Gastroesophageal sphincter (tissue), 4 donors: ENCODE data around the gene MICALL1. TPM values are rescaled to one million over a fixed set of nuclear protein-coding genes. Genes with fewer than 3 reads are reported as not detected.

Experiments used
- ATAC-seq: fragments of 150-250 bp; one replicate; pipeline ENCODE4 v1.9.1; 2016; ENCODE audit warnings: mild to moderate bottlenecking, moderate library complexity
- H3K27ac ChIP-seq, 4 donors: fragments of 200-600 bp; sonication (generic) in 3 of 4; 1 replicate in 3 of 4; 2 replicates in 1 of 4; pipeline ENCODE4 v1.5.1; 2016 to 2019
- H3K27me3 ChIP-seq: fragments of 200-600 bp; sonication (generic); one replicate; pipeline ENCODE4 v1.5.1; 2019
- H3K36me3 ChIP-seq, 2 donors: fragments of 200-600 bp; sonication (generic); one replicate each; pipeline ENCODE4 v1.5.1; 2019; ENCODE audit warnings: control low read depth in 1 of 2
- H3K4me1 ChIP-seq, 3 donors: fragments of 200-600 bp; sonication (generic); 1 replicate in 2 of 3; 2 replicates in 1 of 3; pipeline ENCODE4 v1.5.1; 2016 to 2019; ENCODE audit warnings: control low read depth in 2 of 3
- H3K4me3 ChIP-seq, 2 donors: fragments of 200-600 bp; sonication (generic); one replicate each; pipeline ENCODE4 v1.5.1; 2019; ENCODE audit warnings: mild to moderate bottlenecking in 1 of 2, moderate library complexity in 1 of 2
- H3K9me3 ChIP-seq, 3 donors: fragments of 200-600 bp; sonication (generic); one replicate each; pipeline ENCODE4 v1.5.1; 2017 to 2019; ENCODE audit warnings: control low read depth in 2 of 3
- EP300 ChIP-seq: sonication (generic); formaldehyde crosslinking; IDR thresholded peaks from one replicate; pipeline ENCODE4 v1.6.1; 2017; ENCODE audit warnings: antibody characterized with exemption, mild to moderate bottlenecking
- POLR2A ChIP-seq, 2 donors: fragments of 450-650 bp; IDR thresholded peaks; one replicate each; pipeline ENCODE4 v1.6.1; 2017; ENCODE audit warnings: antibody characterized with exemption in 2 of 2, mild to moderate bottlenecking in 2 of 2, moderate library complexity in 1 of 2
- POLR2AphosphoS5 ChIP-seq: sonication (generic); formaldehyde crosslinking; IDR thresholded peaks from one replicate; pipeline ENCODE4 v1.6.1; 2017; ENCODE audit warnings: antibody characterized with exemption
- WGBS, 2 donors: methylation state at CpG; one replicate each; pipeline ENCODE4 v1.1.5; 2018; ENCODE audit warnings: low coverage in 1 of 2; 5-methylcytosine and 5-hydroxymethylcytosine counted together
- total RNA-seq, 4 donors: library from RNA; depleted of rRNA; stranded (reverse); fragments of >200 nt; gene quantifications; one replicate each; pipeline ENCODE4 v1.1.0, GENCODE V29; 2016
- TF ChIP-seq, protein P1 (sequence below), 4 experiments: fragments of 200-600 bp in 2 of 4; fragments of 450-650 bp in 2 of 4; sonication (generic) in 1 of 4; IDR thresholded peaks; one replicate each; pipeline ENCODE4 v1.5.1; 2017 to 2019; ENCODE audit warnings: antibody characterized with exemption in 4 of 4, mild to moderate bottlenecking in 2 of 4, moderate library complexity in 2 of 4

Gene MICALL1
- total RNA-seq, 4 donors from 2014 or later, result 46.9 to 132 (median 48.1) TPM

- Histone ChIP-seq H3K4me1 (peaks cover 0 to 16% (median 5%) of the 10 kb centered on the region in 3 donors), H3K27ac (no peak overlapping the region), H3K36me3 (peaks cover 0 to 87% of the 10 kb centered on the region in 2 donors), H3K27me3 (no peaks in the 10 kb centered on the region), H3K9me3 (no peaks in the 10 kb centered on the region), H3K4me3 (no peak overlapping the region)
- TF ChIP-seq POLR2A (IDR thresholded peaks at IDR 0.05) (no peak), POLR2AphosphoS5 (no peak), EP300 (no peak)
- TF ChIP-seq, protein P1, sequence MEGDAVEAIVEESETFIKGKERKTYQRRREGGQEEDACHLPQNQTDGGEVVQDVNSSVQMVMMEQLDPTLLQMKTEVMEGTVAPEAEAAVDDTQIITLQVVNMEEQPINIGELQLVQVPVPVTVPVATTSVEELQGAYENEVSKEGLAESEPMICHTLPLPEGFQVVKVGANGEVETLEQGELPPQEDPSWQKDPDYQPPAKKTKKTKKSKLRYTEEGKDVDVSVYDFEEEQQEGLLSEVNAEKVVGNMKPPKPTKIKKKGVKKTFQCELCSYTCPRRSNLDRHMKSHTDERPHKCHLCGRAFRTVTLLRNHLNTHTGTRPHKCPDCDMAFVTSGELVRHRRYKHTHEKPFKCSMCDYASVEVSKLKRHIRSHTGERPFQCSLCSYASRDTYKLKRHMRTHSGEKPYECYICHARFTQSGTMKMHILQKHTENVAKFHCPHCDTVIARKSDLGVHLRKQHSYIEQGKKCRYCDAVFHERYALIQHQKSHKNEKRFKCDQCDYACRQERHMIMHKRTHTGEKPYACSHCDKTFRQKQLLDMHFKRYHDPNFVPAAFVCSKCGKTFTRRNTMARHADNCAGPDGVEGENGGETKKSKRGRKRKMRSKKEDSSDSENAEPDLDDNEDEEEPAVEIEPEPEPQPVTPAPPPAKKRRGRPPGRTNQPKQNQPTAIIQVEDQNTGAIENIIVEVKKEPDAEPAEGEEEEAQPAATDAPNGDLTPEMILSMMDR (IDR thresholded peaks at IDR 0.05), result no peak
- ATAC-seq, result no peak
- WGBS, 2 donors, result 97 to 100% methylated on average over 2 to 12 of the region's 18 CpGs
Measured at GRCh38 chr22:37959231-37959825, 53.2 kb downstream of the MICALL1 start.

DNA sequence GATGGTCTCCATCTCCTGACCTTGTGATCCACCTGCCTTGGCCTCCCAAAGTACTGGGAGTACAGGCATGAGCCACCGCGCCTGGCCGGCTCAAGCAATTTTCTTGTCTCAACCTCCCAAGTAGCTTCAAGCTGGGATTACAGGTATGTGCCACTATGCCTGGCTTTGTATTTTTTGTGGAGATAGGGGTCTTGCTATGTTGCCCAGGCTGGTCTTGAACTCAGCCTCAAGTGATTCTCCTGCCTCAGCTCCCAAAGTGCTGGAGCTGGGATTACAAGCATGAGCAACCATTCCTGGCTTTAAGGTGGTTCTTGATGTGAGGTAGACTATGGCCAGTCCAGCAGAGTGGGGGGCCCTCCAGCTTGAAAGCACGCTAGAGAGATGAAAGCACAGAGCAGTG lies 55.0 kb downstream of the MICALL1 start:
- no peaks in the 10 kb centered on the region for H3K9me3 ChIP-seq
- TF ChIP-seq EP300 (no peak), POLR2AphosphoS5 (no peak), POLR2A (IDR thresholded peaks at IDR 0.05) (no peak)
- TF ChIP-seq, protein P1 (IDR thresholded peaks at IDR 0.05), result no peak
- WGBS, 2 donors, result 100% methylated on average over 1 of the region's 4 CpGs; no CpG with 5 or more reads in 1 of the 2 donors
- no peaks in the 10 kb centered on the region for H3K27me3 ChIP-seq
- no peak overlapping the region for H3K27ac ChIP-seq
- H3K4me3 ChIP-seq, result no peak overlapping the region
- peaks cover 0 to 93% of the 10 kb centered on the region in 2 donors for H3K36me3 ChIP-seq
- ATAC-seq, result no peak
- H3K4me1 ChIP-seq, result peaks cover 0 to 9% (median 0%) of the 10 kb centered on the region in 3 donors

- Histone ChIP-seq H3K4me1 (peaks cover 0 to 20% (median 0%) of the 10 kb centered on the region in 3 donors), H3K36me3 (peaks cover 0 to 80% of the 10 kb centered on the region in 2 donors), H3K27ac (no peak overlapping the region), H3K9me3 (no peaks in the 10 kb centered on the region), H3K4me3 (no peak overlapping the region), H3K27me3 (no peaks in the 10 kb centered on the region)
- ATAC-seq, result no peak
- TF ChIP-seq, protein P1 (IDR thresholded peaks at IDR 0.05), result no peak
- TF ChIP-seq POLR2AphosphoS5 (no peak), POLR2A (IDR thresholded peaks at IDR 0.05) (no peak), EP300 (no peak)
- 69 to 75% methylated on average over 7 to 9 of the region's 9 CpGs for WGBS, 2 donors
Measured at GRCh38 chr22:37965940-37966664, 60.0 kb downstream of the MICALL1 start.

GRCh38 chr22:37967147-37967546 lies 61.0 kb downstream of the MICALL1 start:
- Histone ChIP-seq H3K4me3 (no peak overlapping the region), H3K4me1 (peaks cover 0 to 20% (median 0%) of the 10 kb centered on the region in 3 donors), H3K27me3 (no peaks in the 10 kb centered on the region), H3K27ac (no peak overlapping the region), H3K9me3 (no peaks in the 10 kb centered on the region), H3K36me3 (peaks cover 0 to 74% of the 10 kb centered on the region in 2 donors)
- 20 to 33% methylated on average over 1 of the region's 1 CpG for WGBS, 2 donors
- no peak for ATAC-seq
- TF ChIP-seq POLR2A (IDR thresholded peaks at IDR 0.05) (no peak), EP300 (no peak), POLR2AphosphoS5 (no peak)
- TF ChIP-seq, protein P1 (IDR thresholded peaks at IDR 0.05), result no peak
